Testis (tissue), 3 donors: ENCODE data around the gene GRIP2. TPM values are rescaled to one million over a fixed set of nuclear protein-coding genes. Genes with fewer than 3 reads are reported as not detected.

Experiments used
- DNase-seq: peaks from one replicate; pipeline ENCODE4 v3.0.0-alpha.2; 2019
- H3K27ac ChIP-seq, 2 donors: fragments of 200-600 bp; sonication (generic); one replicate each; pipeline ENCODE4 v1.5.1; 2019
- H3K27me3 ChIP-seq: fragments of 200-600 bp; sonication (generic); one replicate; pipeline ENCODE4 v1.5.1; 2019
- H3K36me3 ChIP-seq: fragments of 200-600 bp; sonication (generic); one replicate; pipeline ENCODE4 v1.5.1; 2017; ENCODE audit warnings: low read depth; ENCODE audit errors: missing control alignments
- H3K4me1 ChIP-seq: fragments of 200-600 bp; sonication (generic); one replicate; pipeline ENCODE4 v1.5.1; 2019
- H3K4me3 ChIP-seq, 2 donors: fragments of 200-600 bp; sonication (generic); one replicate each; pipeline ENCODE4 v1.5.1; 2017 to 2019
- H3K9me3 ChIP-seq: fragments of 200-600 bp; sonication (generic); one replicate; pipeline ENCODE4 v1.5.1; 2017
- CTCF ChIP-seq, 3 experiments: fragments of 450-650 bp in 2 of 3; fragments of 200-600 bp in 1 of 3; sonication (generic) in 1 of 3; IDR thresholded peaks; one replicate each; pipeline ENCODE4 v1.5.1; 2016 to 2019; ENCODE audit warnings: antibody characterized with exemption in 3 of 3, mild to moderate bottlenecking in 2 of 3, moderate library complexity in 1 of 3
- POLR2A ChIP-seq: fragments of 450-650 bp; IDR thresholded peaks from one replicate; pipeline ENCODE4 v1.6.1; 2017; ENCODE audit warnings: antibody characterized with exemption, mild to moderate bottlenecking, moderate library complexity
- WGBS, 2 donors: methylation state at CpG; one replicate each; pipeline ENCODE4 v1.1.5; 2018; 5-methylcytosine and 5-hydroxymethylcytosine counted together
- intact Hi-C: fragments of 100-400 bp; cut with DNase I; formaldehyde crosslinking; loops from one replicate; pipeline ENCODE4 v1.15.1; 2023; ENCODE audit warnings: low total_unique reads
- polyA plus RNA-seq: library from polyadenylated mRNA; stranded (reverse); fragments of 350-450 nt; fragmentation: Illumina TruSeq; extraction: RNeasy Lipid Tissue Mini Kit (QIAGEN cat#74804); gene quantifications from one replicate; pipeline ENCODE4 v1.2.3, GENCODE V29; 2014; ENCODE audit warnings: low read depth, low replicate concordance; ENCODE audit not compliant: insufficient read depth
- total RNA-seq, 2 donors: library from RNA; depleted of rRNA; stranded (reverse); fragments of >200 nt; gene quantifications; one replicate each; pipeline ENCODE4 v1.2.3, GENCODE V29; 2016

The GRIP2 gene
- total and polyA plus RNA-seq, 3 donors from 2014 or later: 2.4 to 3.2 (median 2.7) TPM

DNA sequence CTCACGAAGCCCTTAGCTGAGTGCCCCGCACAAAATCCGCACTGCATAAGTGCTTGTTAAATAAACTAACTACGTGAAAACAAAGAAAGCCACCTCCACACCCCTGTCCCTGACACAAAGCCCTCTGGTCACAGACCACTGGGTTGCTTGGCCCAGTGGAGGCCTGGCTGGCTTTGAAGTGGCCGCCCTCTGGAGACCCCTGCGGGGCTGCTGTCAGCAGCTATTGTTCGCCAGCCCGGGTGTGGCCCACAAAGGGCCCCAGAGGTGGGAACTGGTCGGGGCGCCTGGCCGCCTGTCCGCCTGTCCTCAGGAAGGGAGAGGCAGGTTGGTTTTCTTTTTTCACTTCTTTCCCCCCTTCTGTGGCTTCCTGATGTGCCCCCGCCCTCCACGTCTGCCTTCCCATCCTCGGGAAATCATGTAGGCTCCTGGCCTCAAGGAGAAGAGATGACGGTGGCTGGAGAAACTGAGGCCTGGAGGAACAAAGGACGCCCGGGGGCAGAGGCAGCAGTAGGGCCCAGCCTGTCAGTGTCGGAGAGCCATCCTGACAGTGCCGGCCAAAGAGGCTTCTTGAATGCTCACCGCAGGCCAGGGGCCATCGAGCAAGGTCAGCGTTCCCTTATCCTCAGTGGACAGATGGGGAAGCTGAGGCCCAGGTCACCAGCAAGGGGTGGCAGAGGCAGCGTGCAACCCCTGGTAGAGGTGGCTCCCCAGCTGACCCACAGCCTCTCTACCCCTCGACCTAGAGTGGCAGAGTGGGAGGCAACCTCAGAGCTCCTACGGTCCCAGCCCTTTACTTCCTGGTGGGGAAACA is 76.6 kb downstream of the GRIP2 start:
- Histone ChIP-seq H3K36me3 (no peaks in the 10 kb centered on the region), H3K9me3 (no peaks in the 10 kb centered on the region), H3K27ac (no peak overlapping the region), H3K27me3 (no peaks in the 10 kb centered on the region), H3K4me1 (peaks cover 16% of the 10 kb centered on the region), H3K4me3 (no peak overlapping the region)
- no peak for DNase-seq
- TF ChIP-seq CTCF (IDR thresholded peaks at IDR 0.05) (no peak), POLR2A (no peak)
- 90 to 96% methylated on average over 11 to 26 of the region's 26 CpGs for WGBS, 2 donors
- intact Hi-C loops: loop anchor here (5.0 to 10.0 kb wide), 2 partner anchors 201 to 259 kb away; no protein-coding TSS in a partner anchor

- intact Hi-C loops: loop anchor here (5.0 to 10.0 kb wide), 2 partner anchors 200 to 258 kb away; no protein-coding TSS in a partner anchor
- 89 to 92% methylated on average over 9 of the region's 9 CpGs for WGBS, 2 donors
- Histone ChIP-seq H3K4me3 (no peak overlapping the region), H3K27me3 (no peaks in the 10 kb centered on the region), H3K27ac (no peak overlapping the region), H3K36me3 (no peaks in the 10 kb centered on the region), H3K9me3 (no peaks in the 10 kb centered on the region), H3K4me1 (peaks cover 16% of the 10 kb centered on the region)
- no peak for DNase-seq
- TF ChIP-seq POLR2A (no peak), CTCF (IDR thresholded peaks at IDR 0.05) (no peak)
Measured at GRCh38 chr3:14462738-14463137, 77.4 kb downstream of the GRIP2 start.

- Histone ChIP-seq H3K4me3 (no peak overlapping the region), H3K27me3 (no peaks in the 10 kb centered on the region), H3K36me3 (no peaks in the 10 kb centered on the region), H3K4me1 (peaks cover 14% of the 10 kb centered on the region), H3K9me3 (no peaks in the 10 kb centered on the region), H3K27ac (no peak overlapping the region)
- intact Hi-C loops: loop anchor here (5.0 to 10.0 kb wide), 2 partner anchors 200 to 257 kb away; no protein-coding TSS in a partner anchor
- DNase-seq: peak; percentile 68
- WGBS, 2 donors: 82 to 91% methylated on average over 8 of the region's 8 CpGs
- TF ChIP-seq POLR2A: no peak
- TF ChIP-seq CTCF (IDR thresholded peaks at IDR 0.05): peak in 2 of 3 experiments; percentile 21 to 27
Measured at GRCh38 chr3:14461748-14462324, 78.3 kb downstream of the GRIP2 start.

- no peak overlapping the region for H3K27ac ChIP-seq
- no peaks in the 10 kb centered on the region for H3K27me3 ChIP-seq
- H3K4me3 ChIP-seq: no peak overlapping the region
- TF ChIP-seq POLR2A (no peak), CTCF (IDR thresholded peaks at IDR 0.05) (no peak)
- no peak for DNase-seq
- 74 to 84% methylated on average over 11 to 13 of the region's 13 CpGs for WGBS, 2 donors
- H3K36me3 ChIP-seq: no peaks in the 10 kb centered on the region
- H3K4me1 ChIP-seq: peaks cover 10% of the 10 kb centered on the region
- intact Hi-C loops: loop anchor here (5.0 to 10.0 kb wide), 2 partner anchors 199 to 256 kb away; no protein-coding TSS in a partner anchor
- H3K9me3 ChIP-seq: no peaks in the 10 kb centered on the region
Measured at GRCh38 chr3:14461006-14461747, 79.0 kb downstream of the GRIP2 start.
